LNCAP (cell line): ENCODE measurements around the gene SPAG16.

Source experiments
- TF ChIP-seq, protein P1 (sequence below): fragments of 450-650 bp; IDR thresholded peaks from 2 replicates; pipeline ENCODE4 v1.5.1; 2017; ENCODE audit warnings: mild to moderate bottlenecking

The SPAG16 gene

DNA sequence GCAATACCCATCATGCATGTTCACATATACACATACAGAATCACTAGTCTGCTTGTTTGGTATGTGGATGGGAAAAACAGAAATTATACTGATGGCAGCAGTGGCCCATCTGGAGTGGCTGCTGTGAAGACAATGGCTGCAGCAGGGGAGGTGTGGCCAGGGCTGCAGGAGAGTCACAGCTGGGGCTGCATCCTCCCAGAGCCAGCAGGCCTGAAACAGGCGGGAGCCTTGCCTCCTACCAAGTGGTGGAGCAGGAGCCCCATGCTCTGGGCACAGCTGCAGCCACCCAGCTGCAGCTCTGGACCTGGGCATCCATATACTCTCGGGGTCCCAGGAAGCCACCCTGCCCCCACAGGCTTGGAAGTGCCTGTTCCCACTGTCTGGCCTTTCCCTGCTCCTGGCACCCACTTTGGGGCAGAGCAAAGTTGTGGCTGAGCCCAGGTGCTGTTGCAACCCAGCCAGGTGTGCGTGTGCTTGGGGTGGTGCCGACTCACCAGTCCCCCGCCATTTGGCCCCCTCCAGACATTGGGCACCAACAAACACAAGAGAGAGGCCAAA is 136.6 kb downstream of the SPAG16 start:
- TF ChIP-seq, protein P1, sequence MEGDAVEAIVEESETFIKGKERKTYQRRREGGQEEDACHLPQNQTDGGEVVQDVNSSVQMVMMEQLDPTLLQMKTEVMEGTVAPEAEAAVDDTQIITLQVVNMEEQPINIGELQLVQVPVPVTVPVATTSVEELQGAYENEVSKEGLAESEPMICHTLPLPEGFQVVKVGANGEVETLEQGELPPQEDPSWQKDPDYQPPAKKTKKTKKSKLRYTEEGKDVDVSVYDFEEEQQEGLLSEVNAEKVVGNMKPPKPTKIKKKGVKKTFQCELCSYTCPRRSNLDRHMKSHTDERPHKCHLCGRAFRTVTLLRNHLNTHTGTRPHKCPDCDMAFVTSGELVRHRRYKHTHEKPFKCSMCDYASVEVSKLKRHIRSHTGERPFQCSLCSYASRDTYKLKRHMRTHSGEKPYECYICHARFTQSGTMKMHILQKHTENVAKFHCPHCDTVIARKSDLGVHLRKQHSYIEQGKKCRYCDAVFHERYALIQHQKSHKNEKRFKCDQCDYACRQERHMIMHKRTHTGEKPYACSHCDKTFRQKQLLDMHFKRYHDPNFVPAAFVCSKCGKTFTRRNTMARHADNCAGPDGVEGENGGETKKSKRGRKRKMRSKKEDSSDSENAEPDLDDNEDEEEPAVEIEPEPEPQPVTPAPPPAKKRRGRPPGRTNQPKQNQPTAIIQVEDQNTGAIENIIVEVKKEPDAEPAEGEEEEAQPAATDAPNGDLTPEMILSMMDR: no peak

- TF ChIP-seq, protein P1: no peak
Measured at GRCh38 chr2:213422211-213422610, 137.9 kb downstream of the SPAG16 start.

DNA sequence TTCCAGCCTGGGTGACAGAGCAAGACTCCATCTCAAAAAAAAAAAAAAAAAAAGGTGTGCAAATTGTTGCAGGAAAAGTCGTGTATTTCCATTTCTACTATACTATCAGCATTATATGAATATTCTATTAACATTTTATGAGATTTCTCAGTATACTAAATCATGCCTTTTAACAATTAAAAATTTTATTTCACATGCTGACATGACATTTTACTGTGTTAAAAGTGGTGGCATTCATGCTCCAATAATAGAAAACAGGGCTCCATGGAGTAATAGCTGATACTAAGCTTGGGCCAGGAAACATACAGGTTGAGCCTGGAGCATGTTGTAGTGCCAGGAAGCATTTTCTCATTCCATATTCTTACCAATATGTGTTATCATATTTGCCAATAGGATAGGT is 141.4 kb downstream of the SPAG16 start:
- TF ChIP-seq, protein P1: no peak

DNA sequence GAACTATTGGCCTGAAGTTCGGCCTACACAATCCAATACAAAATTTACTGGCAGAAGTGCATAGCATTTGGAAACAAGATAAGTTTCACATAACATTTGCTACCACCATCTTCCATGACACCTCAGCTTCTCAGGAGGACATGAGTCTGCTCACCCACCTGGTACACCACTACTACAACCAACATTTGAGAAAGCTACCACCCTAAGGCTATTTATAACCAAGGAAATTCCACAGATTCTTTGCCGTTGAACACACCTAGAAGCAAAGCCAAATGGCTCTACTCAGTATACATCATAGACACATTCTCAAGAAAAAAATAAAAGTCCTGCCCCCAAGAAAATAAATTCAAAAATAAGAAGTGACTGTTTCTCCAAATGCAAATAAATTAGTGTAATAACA is 145.3 kb downstream of the SPAG16 start:
- TF ChIP-seq, protein P1: no peak

GRCh38 chr2:213443921-213444320 is 159.7 kb downstream of the SPAG16 start:
- TF ChIP-seq, protein P1: no peak

DNA sequence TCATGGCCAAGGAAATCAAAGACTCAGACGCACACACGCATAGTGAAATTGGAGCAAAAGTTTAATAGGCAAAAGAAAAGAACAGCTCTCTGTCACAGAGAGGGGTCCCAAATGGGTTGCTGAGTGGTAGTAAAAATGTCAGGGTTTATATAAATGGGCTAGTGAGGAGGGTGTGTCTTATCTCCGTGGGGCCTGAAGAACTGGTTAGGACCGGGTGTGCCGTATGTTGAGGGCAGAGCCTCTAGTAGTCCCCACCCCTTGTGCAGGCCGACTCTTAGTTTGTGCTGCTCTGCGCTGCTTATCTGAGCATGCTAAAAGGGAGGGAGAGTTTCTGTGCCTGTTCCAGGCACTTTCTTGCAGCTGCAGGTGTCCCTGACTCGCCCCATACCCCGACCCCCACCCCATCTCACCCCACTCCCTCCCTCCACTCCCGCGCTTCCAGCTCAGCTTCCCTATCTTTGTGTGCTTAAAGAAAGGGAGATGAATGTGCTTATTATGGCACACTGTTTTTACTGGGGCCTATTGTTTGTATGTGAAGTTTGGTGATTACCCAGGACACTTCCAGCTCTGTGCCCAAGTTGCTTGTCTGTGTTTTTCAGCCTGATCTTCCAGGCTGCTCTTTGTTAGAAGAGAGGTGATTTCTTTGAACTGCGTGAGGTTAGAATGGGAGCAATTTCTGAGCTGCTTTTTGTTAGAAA is 167.4 kb downstream of the SPAG16 start:
- TF ChIP-seq, protein P1: no peak

DNA sequence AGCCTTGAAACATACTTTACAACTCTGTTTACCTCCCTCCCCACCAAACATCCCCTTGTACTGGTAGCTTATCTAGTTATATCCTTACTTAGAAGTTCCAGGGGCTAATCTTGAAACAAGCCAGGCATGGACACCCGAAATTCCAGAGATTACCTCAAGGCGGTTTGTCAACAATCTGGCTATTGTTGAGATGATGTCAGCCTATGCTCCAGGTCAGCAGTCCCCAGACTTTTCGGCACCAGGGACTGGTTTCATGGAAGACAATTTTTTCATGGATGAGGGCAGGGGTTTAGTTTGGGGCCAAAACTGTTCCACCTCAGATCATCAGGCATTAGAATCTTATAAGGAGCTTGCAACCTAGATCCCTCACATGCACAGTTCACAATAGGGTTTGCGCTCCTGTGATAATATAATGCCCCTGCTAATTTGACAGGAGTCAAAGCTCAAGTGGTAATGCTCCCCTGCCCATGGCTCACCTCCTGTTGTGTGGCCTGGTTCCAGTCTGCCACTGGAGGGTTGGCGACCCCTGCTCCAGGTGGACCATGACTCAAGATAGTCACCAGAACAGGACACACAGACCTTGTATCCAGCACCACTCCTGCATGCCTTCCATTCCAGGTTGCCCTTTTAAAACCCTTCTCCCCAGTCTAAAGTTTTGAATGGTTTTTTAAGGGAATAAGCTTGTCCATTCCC is 171.2 kb downstream of the SPAG16 start:
- TF ChIP-seq, protein P1: no peak
